ENCODE measurements around the gene CAMK1.

The CAMK1 gene

GRCh38 chr3:9785602-9786001, 15.9 kb upstream of the CAMK1 start:
- Histone ChIP-seq H3K27me3 (replicated peaks) (no peaks in the 10 kb centered on the region), H3K27ac (no peak overlapping the region), H3K4me3 (ENCODE audit: low read depth, low read length) (no peak overlapping the region), H3K36me3 (replicated peaks) (peaks cover 47% of the 10 kb centered on the region)
- TF ChIP-seq CTCF (IDR thresholded peaks at IDR 0.05; ENCODE audit: low read depth, low read length, missing control alignments), result no peak
- DNase-seq, result no peak
- in situ Hi-C loops (cut with HindIII; ENCODE audit: low pct_ligation_motif_present, low sequenced_read_pairs), result no loop called here

DNA sequence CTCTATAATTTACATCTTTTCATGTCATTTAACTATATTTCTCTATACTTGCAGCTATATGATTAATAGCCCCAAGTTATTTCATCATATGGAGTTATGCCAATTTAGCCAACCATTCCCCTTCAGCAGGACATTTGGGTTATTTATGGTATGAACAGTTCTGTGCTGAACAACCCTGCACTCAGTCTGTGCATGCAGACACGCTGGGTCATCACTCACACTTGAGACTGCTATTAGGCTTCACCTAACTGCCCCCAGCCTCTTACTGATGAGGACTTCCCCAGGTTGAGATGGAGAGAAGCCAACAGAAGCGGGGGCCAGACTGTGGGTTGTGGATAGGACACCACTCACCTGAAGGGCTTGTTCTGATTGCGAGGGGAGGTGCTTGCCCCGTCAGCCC, 15.2 kb upstream of the CAMK1 start:
- no peak overlapping the region for H3K4me3 ChIP-seq (ENCODE audit: low read depth, low read length)
- DNase-seq, result no peak
- TF ChIP-seq CTCF (IDR thresholded peaks at IDR 0.05; ENCODE audit: low read depth, low read length, missing control alignments), result no peak
- in situ Hi-C loops (cut with HindIII; ENCODE audit: low pct_ligation_motif_present, low sequenced_read_pairs), result no loop called here
- H3K27me3 ChIP-seq (replicated peaks), result no peaks in the 10 kb centered on the region
- peaks cover 45% of the 10 kb centered on the region for H3K36me3 ChIP-seq (replicated peaks)
- no peak overlapping the region for H3K27ac ChIP-seq

- no peak overlapping the region for H3K27ac ChIP-seq
- DNase-seq, result no peak
- H3K27me3 ChIP-seq (replicated peaks), result no peaks in the 10 kb centered on the region
- no peak for TF ChIP-seq CTCF (IDR thresholded peaks at IDR 0.05; ENCODE audit: low read depth, low read length, missing control alignments)
- H3K4me3 ChIP-seq (ENCODE audit: low read depth, low read length), result no peak overlapping the region
- in situ Hi-C loops (cut with HindIII; ENCODE audit: low pct_ligation_motif_present, low sequenced_read_pairs), result no loop called here
- H3K36me3 ChIP-seq (replicated peaks), result peaks cover 40% of the 10 kb centered on the region
These were observed 14.2 kb upstream of the CAMK1 start for GRCh38 chr3:9783954-9784353.

DNA sequence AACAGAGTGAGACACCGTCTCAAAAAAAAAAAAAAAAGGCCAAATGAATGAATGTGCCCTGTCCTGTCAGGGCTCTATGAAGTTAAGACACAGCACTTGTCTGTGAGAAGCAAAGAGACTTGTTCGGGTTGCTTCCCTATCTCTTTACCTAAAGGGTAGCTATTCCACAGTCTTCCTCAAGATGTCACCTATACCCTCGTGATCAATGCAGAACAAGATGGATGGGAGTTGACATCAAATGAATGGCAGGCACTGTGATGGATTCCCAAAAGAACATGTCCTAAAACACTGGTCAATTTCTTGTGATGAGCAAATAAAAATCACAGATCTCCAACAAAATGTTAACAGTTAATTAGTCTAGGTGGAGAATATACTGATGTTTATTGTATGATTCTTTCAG, 13.0 kb upstream of the CAMK1 start:
- H3K36me3 ChIP-seq (replicated peaks), result peaks cover 38% of the 10 kb centered on the region
- no peak for DNase-seq
- no peak overlapping the region for H3K27ac ChIP-seq
- no peaks in the 10 kb centered on the region for H3K27me3 ChIP-seq (replicated peaks)
- no peak overlapping the region for H3K4me3 ChIP-seq (ENCODE audit: low read depth, low read length)
- no peak for TF ChIP-seq CTCF (IDR thresholded peaks at IDR 0.05; ENCODE audit: low read depth, low read length, missing control alignments)
- in situ Hi-C loops (cut with HindIII; ENCODE audit: low pct_ligation_motif_present, low sequenced_read_pairs), result no loop called here

DNA sequence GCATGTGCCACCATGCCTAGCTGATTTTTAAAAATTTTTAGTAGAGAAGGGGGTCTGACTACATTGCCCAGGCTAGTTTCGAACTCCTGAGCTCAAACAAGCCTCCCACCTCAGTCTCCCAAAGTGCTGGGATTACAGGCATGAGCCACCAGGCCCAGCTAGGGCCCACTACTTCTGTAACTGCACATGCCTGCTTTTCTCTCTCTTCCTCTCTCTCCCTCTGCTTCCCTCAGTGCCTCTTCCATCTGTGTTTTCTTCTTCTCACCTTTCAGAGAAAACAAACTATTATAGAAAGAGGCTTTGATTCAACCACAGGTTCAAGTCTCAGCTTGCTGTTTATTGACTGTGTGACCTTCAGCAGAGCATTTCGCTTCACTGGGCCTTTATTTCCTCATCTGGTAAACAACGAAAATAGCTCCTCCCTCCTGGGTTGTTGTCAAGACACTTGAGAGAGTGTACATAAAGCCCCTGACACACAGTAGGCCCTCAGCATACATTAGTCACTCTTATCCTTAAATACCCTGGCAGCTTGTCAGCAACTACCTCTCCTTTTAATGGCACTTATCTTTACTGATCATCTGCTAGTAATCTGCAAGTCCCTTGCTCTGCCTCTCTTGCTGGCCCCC, 12.3 kb upstream of the CAMK1 start:
- Histone ChIP-seq H3K4me3 (ENCODE audit: low read depth, low read length) (no peak overlapping the region), H3K27me3 (replicated peaks) (no peaks in the 10 kb centered on the region), H3K27ac (no peak overlapping the region), H3K36me3 (replicated peaks) (peaks cover 38% of the 10 kb centered on the region)
- TF ChIP-seq CTCF (IDR thresholded peaks at IDR 0.05; ENCODE audit: low read depth, low read length, missing control alignments), result no peak
- DNase-seq, result no peak
- in situ Hi-C loops (cut with HindIII; ENCODE audit: low pct_ligation_motif_present, low sequenced_read_pairs), result no loop called here

DNA sequence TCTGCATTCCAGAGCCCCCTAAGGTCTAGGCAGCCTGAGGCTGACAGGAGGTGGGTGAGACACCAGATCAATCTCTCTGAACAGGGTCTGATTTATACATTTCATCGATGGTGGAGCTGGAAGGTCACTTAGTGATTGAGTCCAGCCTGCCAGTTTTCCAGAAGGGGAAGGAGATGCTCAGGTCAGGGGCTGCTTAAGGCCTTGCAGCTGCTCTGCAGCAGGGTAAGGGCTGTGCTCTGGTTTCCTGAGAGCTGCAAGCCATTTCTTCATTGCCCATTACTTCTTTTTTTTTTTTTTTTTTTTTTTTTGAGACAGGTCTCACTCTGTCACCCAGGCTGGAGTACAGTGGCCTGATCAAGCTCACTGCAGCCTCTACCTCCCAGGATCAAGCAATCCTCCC, 11.8 kb upstream of the CAMK1 start:
- Histone ChIP-seq H3K4me3 (ENCODE audit: low read depth, low read length) (no peak overlapping the region), H3K36me3 (replicated peaks) (peaks cover 35% of the 10 kb centered on the region), H3K27me3 (replicated peaks) (no peaks in the 10 kb centered on the region), H3K27ac (no peak overlapping the region)
- in situ Hi-C loops (cut with HindIII; ENCODE audit: low pct_ligation_motif_present, low sequenced_read_pairs), result no loop called here
- TF ChIP-seq CTCF (IDR thresholded peaks at IDR 0.05; ENCODE audit: low read depth, low read length, missing control alignments), result no peak
- no peak for DNase-seq
